Upper lobe of right lung (tissue), 1 donor: ENCODE measurements around the gene RELCH. TPM values are rescaled to one million over a fixed set of nuclear protein-coding genes. Genes with fewer than 3 reads are reported as not detected.

ENCODE experiments used
- ATAC-seq: fragments of 200-7000 bp; cut with Tn5 transposase; one replicate; pipeline ENCODE4 v1.9.1; 2020; ENCODE audit warnings: mild to moderate bottlenecking, moderate library complexity
- DNase-seq: peaks from one replicate; pipeline ENCODE4 v3.0.0-alpha.2; 2020
- H3K27ac ChIP-seq: fragments of 200-600 bp; one replicate; pipeline ENCODE4 v1.8.0; 2022
- H3K27me3 ChIP-seq: fragments of 200-600 bp; one replicate; pipeline ENCODE4 v1.8.0; 2022; ENCODE audit warnings: mild to moderate bottlenecking
- H3K36me3 ChIP-seq: fragments of 200-600 bp; one replicate; pipeline ENCODE4 v1.8.0; 2022
- H3K4me1 ChIP-seq: fragments of 200-600 bp; one replicate; pipeline ENCODE4 v1.8.0; 2022
- H3K4me3 ChIP-seq: fragments of 200-600 bp; one replicate; pipeline ENCODE4 v1.8.0; 2022; ENCODE audit warnings: mild to moderate bottlenecking
- H3K9me3 ChIP-seq: fragments of 200-600 bp; one replicate; pipeline ENCODE4 v1.8.0; 2022
- CTCF ChIP-seq: fragments of 200-600 bp; IDR thresholded peaks from one replicate; pipeline ENCODE4 v1.8.0; 2022; ENCODE audit warnings: antibody characterized with exemption
- intact Hi-C: fragments of 100-400 bp; cut with DNase I; formaldehyde crosslinking; loops from one replicate; pipeline ENCODE4 v1.11.0; 2022
- total RNA-seq: library from RNA; stranded (reverse); fragmentation: NEBNext Ultra II Directional; extraction: Animal tissue kit (Norgen Biotek cat#: 25700); gene quantifications from one replicate; pipeline ENCODE4 v1.2.1, GENCODE V29; 2021
- donor health status: DM: no; HTN: yes; CAD: no; lungs with severe emphysema.

RELCH gene
- total RNA-seq, 1 donor from 2014 or later = 30.0 TPM

GRCh38 chr18:62294073-62294472 lies 107.0 kb downstream of the RELCH start:
- no peaks in the 10 kb centered on the region for H3K4me1 ChIP-seq
- intact Hi-C loops = no loop called here
- H3K9me3 ChIP-seq = no peaks in the 10 kb centered on the region
- H3K36me3 ChIP-seq = peaks cover 50% of the 10 kb centered on the region
- no peak for TF ChIP-seq CTCF
- no peak for DNase-seq
- no peaks in the 10 kb centered on the region for H3K27me3 ChIP-seq
- no peak overlapping the region for H3K27ac ChIP-seq
- no peak for ATAC-seq
- H3K4me3 ChIP-seq = no peak overlapping the region

- H3K36me3 ChIP-seq = peaks cover 79% of the 10 kb centered on the region
- no peak overlapping the region for H3K4me3 ChIP-seq
- DNase-seq (no peak), ATAC-seq (no peak)
- H3K9me3 ChIP-seq = no peaks in the 10 kb centered on the region
- H3K27ac ChIP-seq = no peak overlapping the region
- H3K27me3 ChIP-seq = no peaks in the 10 kb centered on the region
- no peaks in the 10 kb centered on the region for H3K4me1 ChIP-seq
- no peak for TF ChIP-seq CTCF
- intact Hi-C loops = no loop called here
Measured at GRCh38 chr18:62300359-62300963, 113.4 kb downstream of the RELCH start.

- intact Hi-C loops = no loop called here
- TF ChIP-seq CTCF = no peak
- no peak overlapping the region for H3K27ac ChIP-seq
- no peaks in the 10 kb centered on the region for H3K27me3 ChIP-seq
- H3K9me3 ChIP-seq = no peaks in the 10 kb centered on the region
- no peaks in the 10 kb centered on the region for H3K4me1 ChIP-seq
- peaks cover 88% of the 10 kb centered on the region for H3K36me3 ChIP-seq
- DNase-seq (no peak), ATAC-seq (no peak)
- H3K4me3 ChIP-seq = no peak overlapping the region
Measured at GRCh38 chr18:62301322-62301721, 114.3 kb downstream of the RELCH start.

GRCh38 chr18:62312851-62313250 lies 125.8 kb downstream of the RELCH start:
- ATAC-seq = no peak
- no peaks in the 10 kb centered on the region for H3K9me3 ChIP-seq
- no peak for DNase-seq
- intact Hi-C loops = no loop called here
- H3K27me3 ChIP-seq = no peaks in the 10 kb centered on the region
- peaks cover 11% of the 10 kb centered on the region for H3K36me3 ChIP-seq
- H3K4me3 ChIP-seq = no peak overlapping the region
- H3K27ac ChIP-seq = no peak overlapping the region
- no peaks in the 10 kb centered on the region for H3K4me1 ChIP-seq
- TF ChIP-seq CTCF = no peak

- ATAC-seq (no peak), DNase-seq (no peak)
- no peaks in the 10 kb centered on the region for H3K4me1 ChIP-seq
- H3K4me3 ChIP-seq = no peak overlapping the region
- H3K27me3 ChIP-seq = no peaks in the 10 kb centered on the region
- H3K9me3 ChIP-seq = no peaks in the 10 kb centered on the region
- TF ChIP-seq CTCF = no peak
- no peaks in the 10 kb centered on the region for H3K36me3 ChIP-seq
- intact Hi-C loops = no loop called here
- H3K27ac ChIP-seq = no peak overlapping the region
Measured at GRCh38 chr18:62318228-62319180, 131.4 kb downstream of the RELCH start.
